BLaER1 treated with 17β-estradiol and CSF1 and Interleukin-3, amounts not matched to agents 10 nM and 100 nM (cell line): ENCODE results near the gene ZNF594.
"Not testable (repeated sequence)": the region's sequence is repeated elsewhere in the genome, so short reads cannot be mapped to it uniquely, and the experiment has no call there.

ENCODE experiments used
- H3K27ac ChIP-seq, 11 experiments: shearing (Covaris generic); formaldehyde crosslinking; 2 replicates each; pipeline ENCODE4 v1.8.1; 2022
- H3K27me3 ChIP-seq, 11 experiments: shearing (Covaris generic); formaldehyde crosslinking; 2 replicates each; pipeline ENCODE4 v1.8.1; 2022
- H3K36me3 ChIP-seq, 11 experiments: shearing (Covaris generic); formaldehyde crosslinking; 2 replicates each; pipeline ENCODE4 v1.8.1; 2022
- H3K4me1 ChIP-seq, 10 experiments: shearing (Covaris generic); formaldehyde crosslinking; 2 replicates each; pipeline ENCODE4 v1.8.1; 2022
- H3K4me2 ChIP-seq, 11 experiments: shearing (Covaris generic); formaldehyde crosslinking; 2 replicates each; pipeline ENCODE4 v1.8.1; 2022
- H3K4me3 ChIP-seq, 10 experiments: shearing (Covaris generic); formaldehyde crosslinking; 2 replicates each; pipeline ENCODE4 v1.8.1; 2022
- H3K9ac ChIP-seq, 11 experiments: shearing (Covaris generic); formaldehyde crosslinking; 2 replicates each; pipeline ENCODE4 v1.8.1; 2022
- H3K9me3 ChIP-seq, 11 experiments: shearing (Covaris generic); formaldehyde crosslinking; replicated peaks in 1 of 11; 2 replicates each; pipeline ENCODE4 v1.8.1; 2022
- H4K20me1 ChIP-seq, 11 experiments: shearing (Covaris generic); formaldehyde crosslinking; 2 replicates each; pipeline ENCODE4 v1.8.1; 2022
- Cebpa-rat ChIP-seq, 11 experiments: shearing (Covaris generic); IDR thresholded peaks; 2 replicates each; pipeline ENCODE4 v1.8.1; 2022

Gene ZNF594

DNA sequence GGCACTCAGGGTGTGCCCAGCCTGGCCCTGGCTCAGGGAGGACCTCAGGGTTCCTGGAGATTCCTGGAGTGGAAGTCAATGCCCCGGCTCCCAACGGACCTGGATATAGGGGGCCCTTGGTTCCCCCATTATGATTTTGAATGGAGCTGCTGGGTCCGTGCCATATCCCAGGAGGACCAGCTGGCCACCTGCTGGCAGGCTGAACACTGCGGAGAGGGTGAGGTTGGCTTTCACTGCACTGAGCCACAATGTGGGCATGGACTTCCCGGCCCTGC is 52.3 kb downstream of the ZNF594 start:
- H3K4me2 ChIP-seq = no peak overlapping the region
- TF ChIP-seq Cebpa-rat (IDR thresholded peaks at IDR 0.05) = no peak
- no peaks in the 10 kb centered on the region for H3K27me3 ChIP-seq
- no peaks in the 10 kb centered on the region for H3K36me3 ChIP-seq
- no peak overlapping the region for H3K9ac ChIP-seq
- no peaks in the 10 kb centered on the region; a peak in 1 of 20 replicates for H3K4me1 ChIP-seq
- no peaks in the 10 kb centered on the region for H3K9me3 ChIP-seq
- no peak overlapping the region for H3K4me3 ChIP-seq
- no peak overlapping the region for H3K27ac ChIP-seq
- H4K20me1 ChIP-seq = no peaks in the 10 kb centered on the region

DNA sequence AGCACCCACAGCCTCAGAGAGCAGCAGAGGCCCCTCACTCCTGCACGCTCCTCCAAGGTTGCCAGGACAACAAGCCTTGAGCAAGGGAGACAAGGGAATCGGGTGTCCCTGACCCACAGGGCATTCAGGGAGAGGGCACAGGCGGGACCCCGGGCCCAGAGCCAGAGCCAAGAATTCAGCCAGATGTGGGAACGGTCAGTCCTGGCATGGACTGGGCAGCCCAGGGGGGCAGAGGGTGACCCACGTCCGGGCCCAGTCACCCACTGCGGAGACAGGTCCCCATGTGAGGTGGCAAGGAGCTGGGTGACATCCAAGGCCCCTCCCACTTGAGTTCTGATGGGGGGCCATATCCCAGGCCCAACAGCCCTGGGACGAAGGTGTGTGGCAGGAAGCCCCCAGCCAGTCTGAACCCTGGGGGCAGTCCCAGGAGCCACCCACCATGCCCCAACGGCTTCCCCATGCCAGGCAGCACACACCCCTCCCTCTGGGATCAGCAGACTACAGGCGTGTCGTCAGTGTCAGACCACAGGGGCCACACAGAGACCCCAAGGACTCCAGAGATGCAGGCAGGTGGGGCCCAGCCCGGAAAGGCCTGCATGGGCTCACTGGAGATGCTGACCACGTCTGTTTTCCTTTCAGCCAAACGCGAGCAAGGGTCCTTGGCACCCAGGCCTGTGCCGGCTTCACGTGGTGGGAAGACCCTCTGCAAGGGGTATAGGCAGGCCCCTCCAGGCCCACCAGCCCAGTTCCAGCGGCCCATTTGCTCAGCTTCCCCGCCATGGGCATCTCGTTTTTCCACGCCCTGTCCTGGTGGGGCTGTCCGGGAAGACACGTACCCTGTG is 52.8 kb downstream of the ZNF594 start:
- Histone ChIP-seq H3K9ac (no peak overlapping the region), H3K4me2 (no peak overlapping the region), H3K4me1 (no peaks in the 10 kb centered on the region; a peak in 1 of 20 replicates), H3K27me3 (no peaks in the 10 kb centered on the region), H3K9me3 (no peaks in the 10 kb centered on the region), H3K36me3 (no peaks in the 10 kb centered on the region), H3K27ac (no peak overlapping the region), H3K4me3 (no peak overlapping the region), H4K20me1 (no peaks in the 10 kb centered on the region)
- no peak for TF ChIP-seq Cebpa-rat (IDR thresholded peaks at IDR 0.05)

DNA sequence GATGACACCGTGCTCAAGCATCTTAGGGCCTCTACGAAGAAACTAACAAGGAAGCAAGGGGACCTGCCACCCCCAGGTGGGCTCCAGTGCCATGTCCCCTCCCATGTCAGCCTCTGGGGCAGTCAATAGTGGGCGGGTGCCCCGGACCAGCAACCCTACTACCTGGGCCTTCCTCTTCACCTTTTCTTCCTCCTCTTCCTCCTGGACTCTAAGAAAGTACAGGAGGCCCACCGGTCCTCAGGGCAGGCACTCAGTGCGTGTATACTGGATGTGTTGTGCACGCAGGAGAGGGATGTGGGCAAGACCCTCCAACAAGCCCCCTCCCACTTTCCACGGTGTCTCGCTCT is 53.5 kb downstream of the ZNF594 start:
- H3K27ac ChIP-seq, H4K20me1 ChIP-seq, H3K36me3 ChIP-seq, H3K9ac ChIP-seq, H3K4me3 ChIP-seq, H3K27me3 ChIP-seq, H3K9me3 ChIP-seq, H3K4me2 ChIP-seq, H3K4me1 ChIP-seq: not testable (repeated sequence)

DNA sequence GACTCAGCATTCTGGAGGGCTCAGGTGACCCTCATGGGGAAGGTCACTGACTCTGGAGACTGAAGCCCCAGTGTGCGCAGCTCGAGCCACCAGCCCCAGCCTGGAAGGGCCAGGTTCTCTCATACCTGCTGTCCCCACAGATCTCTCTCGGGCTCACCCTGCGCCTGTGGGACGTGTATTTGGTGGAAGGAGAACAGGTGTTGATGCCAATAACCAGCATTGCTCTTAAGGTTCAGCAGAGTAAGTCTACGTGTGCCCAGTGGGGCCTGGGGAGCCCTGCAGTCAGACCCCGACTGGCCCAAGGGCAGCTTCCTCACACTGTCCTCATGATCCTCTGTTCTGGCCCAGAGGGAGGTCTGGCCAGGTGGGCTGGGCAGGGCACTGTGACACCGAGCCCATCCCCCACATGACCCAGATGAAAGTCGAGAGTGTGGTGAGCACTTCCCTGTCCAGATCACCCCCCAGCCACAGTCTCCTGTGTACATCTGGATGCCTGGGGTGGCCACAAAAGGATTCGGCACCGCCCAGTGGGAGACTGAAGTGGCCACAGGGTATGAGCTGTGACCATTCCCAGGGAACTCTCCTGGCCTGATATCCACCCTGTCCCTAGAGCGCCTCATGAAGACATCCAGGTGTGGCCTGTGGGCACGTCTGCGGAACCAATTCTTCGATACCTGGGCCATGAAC is 54.0 kb downstream of the ZNF594 start:
- H3K27me3 ChIP-seq, H3K4me1 ChIP-seq, H3K4me3 ChIP-seq, H3K9me3 ChIP-seq, H3K9ac ChIP-seq, H3K36me3 ChIP-seq, H3K27ac ChIP-seq, H4K20me1 ChIP-seq, H3K4me2 ChIP-seq: not testable (repeated sequence)

DNA sequence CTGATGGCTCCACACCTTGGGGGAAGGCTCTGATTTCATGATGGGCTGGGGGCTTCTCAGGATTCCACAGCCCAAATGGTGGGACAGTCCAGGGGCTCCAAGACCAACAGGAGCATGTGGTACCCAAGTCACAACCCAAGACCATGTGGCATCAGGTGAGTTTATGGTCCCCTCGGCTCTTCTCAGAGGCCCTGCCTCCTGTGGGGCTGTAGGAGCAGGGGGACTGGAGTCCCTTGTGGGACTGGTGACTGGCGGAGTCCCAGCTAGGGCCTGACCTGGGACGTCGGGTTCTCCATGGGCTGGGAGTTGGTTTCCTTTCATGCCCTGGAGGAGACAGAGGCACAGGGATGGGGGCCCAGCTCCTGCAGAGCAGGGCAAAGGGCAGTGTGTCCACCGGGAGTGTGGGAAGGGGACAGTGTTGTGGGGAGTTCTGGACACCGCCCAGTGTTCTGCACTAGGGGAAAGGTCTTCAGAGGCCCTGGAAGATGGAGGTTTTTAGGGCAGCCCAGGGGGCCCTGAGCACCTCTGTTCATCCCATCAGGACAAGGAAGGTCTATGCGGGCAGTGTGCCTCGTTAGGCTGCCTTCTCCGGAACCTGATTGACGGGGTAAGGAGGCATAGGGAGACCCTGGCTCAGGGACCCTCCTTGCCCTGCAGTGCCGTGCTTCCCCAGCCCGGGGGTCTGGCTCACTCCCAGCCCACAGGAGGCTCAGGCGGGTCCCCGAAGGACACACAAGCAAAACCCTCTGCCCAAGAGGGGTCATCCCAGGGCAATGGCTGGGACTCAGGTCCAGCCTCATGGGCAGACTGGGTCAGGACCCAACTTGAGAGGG is 54.9 kb downstream of the ZNF594 start:
- H3K9me3 ChIP-seq, H4K20me1 ChIP-seq, H3K27me3 ChIP-seq, H3K27ac ChIP-seq, H3K36me3 ChIP-seq, H3K4me3 ChIP-seq, H3K4me2 ChIP-seq, H3K9ac ChIP-seq, H3K4me1 ChIP-seq: not testable (repeated sequence)

DNA sequence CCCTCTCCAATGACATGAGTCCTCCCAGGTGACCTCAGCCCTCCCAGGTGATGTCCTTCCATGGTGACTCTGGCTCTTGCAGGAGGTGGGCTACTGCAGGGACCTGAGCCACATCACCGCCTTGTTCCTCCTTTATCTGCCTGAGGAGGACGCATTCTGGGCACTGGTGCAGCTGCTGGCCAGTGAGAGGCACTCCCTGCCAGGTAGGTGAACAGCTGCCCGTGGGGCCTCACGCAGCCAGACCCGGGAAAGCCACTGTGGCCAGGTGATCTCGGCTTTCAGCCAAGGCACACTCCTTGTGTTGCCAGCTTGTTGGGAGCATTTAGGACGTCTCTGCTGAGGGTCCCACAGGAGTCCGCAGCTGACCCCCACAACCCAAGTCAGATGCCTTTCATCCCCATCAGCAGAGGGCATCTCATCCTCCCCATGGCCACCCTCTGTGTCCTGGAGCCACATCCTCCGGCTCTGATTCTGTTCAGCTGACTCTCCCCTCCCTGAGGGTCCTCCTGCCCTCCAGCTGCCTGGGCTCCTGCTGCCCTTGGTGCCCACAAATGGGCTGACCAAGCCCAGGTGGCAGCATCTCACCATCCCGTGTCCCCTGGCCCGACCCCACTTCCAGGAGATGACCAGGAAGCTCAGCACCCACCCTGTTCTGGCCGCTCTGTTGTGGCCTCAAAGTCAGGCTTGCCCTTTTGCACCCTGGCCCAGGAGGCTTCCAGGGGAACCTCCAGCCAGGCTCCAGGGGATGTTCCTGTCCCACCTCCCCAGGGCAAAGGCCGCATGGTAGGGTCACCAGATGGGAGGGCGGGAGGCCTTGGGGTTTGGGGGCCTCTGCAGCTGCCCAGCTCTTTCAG is 55.7 kb downstream of the ZNF594 start:
- Histone ChIP-seq H3K9ac (no peak overlapping the region), H3K9me3 (no peaks in the 10 kb centered on the region), H4K20me1 (no peaks in the 10 kb centered on the region), H3K27ac (no peak overlapping the region), H3K4me2 (no peak overlapping the region), H3K36me3 (no peaks in the 10 kb centered on the region), H3K4me3 (no peak overlapping the region), H3K27me3 (no peaks in the 10 kb centered on the region), H3K4me1 (no peaks in the 10 kb centered on the region; a peak in 1 of 20 replicates)
- TF ChIP-seq Cebpa-rat (IDR thresholded peaks at IDR 0.05) = no peak

DNA sequence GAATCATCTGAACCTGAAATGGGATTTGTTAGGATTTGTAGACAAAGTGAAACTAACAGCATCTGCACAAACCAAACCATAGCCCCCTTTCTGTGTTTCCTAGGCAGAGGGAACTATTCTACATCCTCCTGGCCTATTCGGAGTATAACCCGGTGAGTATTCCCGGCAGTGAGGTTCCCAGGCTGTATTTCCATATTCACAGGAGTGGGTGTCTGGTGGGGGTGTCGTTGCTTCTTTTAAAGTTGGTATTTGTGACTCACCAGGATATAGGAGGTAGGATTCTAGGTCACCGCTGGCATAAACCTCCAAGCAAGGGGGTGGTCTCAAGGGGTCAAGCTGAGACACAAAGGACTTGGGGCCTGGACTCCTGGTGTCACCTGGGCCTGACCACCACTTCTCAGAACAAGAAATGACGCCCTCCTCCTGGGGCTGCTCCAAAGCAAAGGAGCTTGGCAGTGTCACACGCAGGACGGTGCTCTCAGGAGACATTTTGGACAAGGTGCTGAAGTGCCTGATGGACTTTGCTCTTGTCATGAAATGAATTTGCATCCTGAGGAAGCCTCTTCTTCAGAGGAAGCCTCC is 56.4 kb downstream of the ZNF594 start:
- H3K27ac ChIP-seq, H3K9ac ChIP-seq, H4K20me1 ChIP-seq, H3K4me3 ChIP-seq, H3K4me1 ChIP-seq, H3K36me3 ChIP-seq, H3K9me3 ChIP-seq, H3K27me3 ChIP-seq, H3K4me2 ChIP-seq: not testable (repeated sequence)

DNA sequence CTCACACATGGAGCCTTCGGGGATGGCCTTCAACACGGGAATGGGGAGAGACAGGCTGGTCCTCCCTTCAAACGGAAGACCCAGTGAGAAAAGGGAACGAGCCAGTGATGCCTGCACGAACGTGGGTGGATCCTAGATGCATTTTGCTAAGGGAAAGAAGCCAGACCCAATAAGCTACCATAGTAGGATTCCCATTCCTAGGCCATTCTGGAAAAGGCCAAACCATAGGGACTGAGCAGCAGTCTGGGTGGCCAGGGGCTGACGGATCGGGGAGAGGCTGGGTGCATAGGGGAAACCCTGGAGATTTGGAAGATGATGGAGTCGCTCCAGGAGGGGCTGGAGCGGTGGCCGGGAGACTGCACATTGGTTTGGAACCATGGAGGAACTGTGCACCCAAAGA is 57.1 kb downstream of the ZNF594 start:
- not testable (repeated sequence) for H4K20me1 ChIP-seq, H3K4me2 ChIP-seq, H3K27me3 ChIP-seq, H3K4me3 ChIP-seq, H3K36me3 ChIP-seq, H3K4me1 ChIP-seq, H3K9me3 ChIP-seq, H3K9ac ChIP-seq, H3K27ac ChIP-seq

DNA sequence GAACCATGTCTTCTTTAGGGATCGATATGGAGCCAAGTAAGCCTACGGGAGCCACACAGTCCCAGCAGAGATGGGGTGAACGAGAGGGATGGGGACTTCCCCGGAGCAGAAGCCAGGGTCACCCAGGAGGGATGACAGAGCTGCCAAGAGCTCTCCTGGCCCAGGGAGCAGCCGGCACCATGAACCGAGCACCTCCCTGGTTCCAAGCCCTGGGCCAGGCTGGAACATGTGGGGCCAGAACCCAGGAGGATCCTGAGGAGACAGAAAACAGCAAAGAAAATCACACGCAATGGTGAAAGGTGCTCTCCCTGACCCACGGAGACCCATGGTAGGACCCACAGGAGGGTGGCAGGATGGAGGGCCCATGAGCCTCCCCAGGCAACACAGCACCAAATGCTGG is 57.7 kb downstream of the ZNF594 start:
- H3K4me2 ChIP-seq, H3K27me3 ChIP-seq, H3K27ac ChIP-seq, H3K4me3 ChIP-seq, H4K20me1 ChIP-seq, H3K9me3 ChIP-seq, H3K36me3 ChIP-seq, H3K9ac ChIP-seq, H3K4me1 ChIP-seq: not testable (repeated sequence)
